Measurements from ENCODE around the gene SLC1A1.

GRCh38 chr9:4501147-4501507 lies 10.9 kb downstream of the SLC1A1 start:
- TF ChIP-seq CTCF (IDR thresholded peaks at IDR 0.05) (no peak), POLR2AphosphoS5 (IDR thresholded peaks at IDR 0.05; ENCODE audit: low read depth, low read length) (no peak)

Measured in Panc1 (cell line).